Esophagus squamous epithelium (tissue), 4 donors: ENCODE measurements around the gene TGM5.

Experiments
- CTCF ChIP-seq, 6 experiments: fragments of 450-650 bp in 4 of 6; fragments of 200-600 bp in 2 of 6; sonication (generic) in 2 of 6; IDR thresholded peaks; one replicate each; pipeline ENCODE4 v1.5.1; 2016 to 2019; ENCODE audit warnings: antibody characterized with exemption in 6 of 6, mild to moderate bottlenecking in 4 of 6, moderate library complexity in 4 of 6
- POLR2A ChIP-seq, 4 donors: fragments of 450-650 bp; IDR thresholded peaks; one replicate each; pipeline ENCODE4 v1.6.1; 2017; ENCODE audit warnings: antibody characterized with exemption in 4 of 4, mild to moderate bottlenecking in 4 of 4, moderate library complexity in 3 of 4

- TF ChIP-seq CTCF (IDR thresholded peaks at IDR 0.05) (peak in 4 of 6 experiments; percentile 5 to 41 (median 18)), POLR2A (IDR thresholded peaks at IDR 0.05) (no peak)
These were observed 47.6 kb downstream of the TGM5 start for GRCh38 chr15:43218908-43219706.
